ENCODE results near the gene HNF1B.

DNA sequence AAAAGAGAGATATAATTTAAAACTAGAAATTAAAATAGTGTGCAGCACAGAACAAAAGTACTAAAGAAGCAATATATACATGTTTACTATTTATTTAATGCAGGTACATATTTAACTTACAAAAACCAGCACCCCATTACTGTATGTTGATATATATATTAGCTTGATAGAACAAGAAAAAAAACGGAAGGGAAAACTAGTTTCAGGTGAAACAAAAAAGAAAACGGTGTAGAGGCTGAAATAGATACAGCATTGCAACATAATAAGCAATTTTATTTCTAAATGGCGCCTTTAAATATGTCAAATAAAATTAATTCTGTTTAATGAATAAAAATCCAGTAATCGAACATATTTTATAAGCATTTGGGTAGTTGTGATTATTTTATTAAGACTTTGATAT is 3.9 kb downstream of the HNF1B start:
- TF ChIP-seq, protein P1, sequence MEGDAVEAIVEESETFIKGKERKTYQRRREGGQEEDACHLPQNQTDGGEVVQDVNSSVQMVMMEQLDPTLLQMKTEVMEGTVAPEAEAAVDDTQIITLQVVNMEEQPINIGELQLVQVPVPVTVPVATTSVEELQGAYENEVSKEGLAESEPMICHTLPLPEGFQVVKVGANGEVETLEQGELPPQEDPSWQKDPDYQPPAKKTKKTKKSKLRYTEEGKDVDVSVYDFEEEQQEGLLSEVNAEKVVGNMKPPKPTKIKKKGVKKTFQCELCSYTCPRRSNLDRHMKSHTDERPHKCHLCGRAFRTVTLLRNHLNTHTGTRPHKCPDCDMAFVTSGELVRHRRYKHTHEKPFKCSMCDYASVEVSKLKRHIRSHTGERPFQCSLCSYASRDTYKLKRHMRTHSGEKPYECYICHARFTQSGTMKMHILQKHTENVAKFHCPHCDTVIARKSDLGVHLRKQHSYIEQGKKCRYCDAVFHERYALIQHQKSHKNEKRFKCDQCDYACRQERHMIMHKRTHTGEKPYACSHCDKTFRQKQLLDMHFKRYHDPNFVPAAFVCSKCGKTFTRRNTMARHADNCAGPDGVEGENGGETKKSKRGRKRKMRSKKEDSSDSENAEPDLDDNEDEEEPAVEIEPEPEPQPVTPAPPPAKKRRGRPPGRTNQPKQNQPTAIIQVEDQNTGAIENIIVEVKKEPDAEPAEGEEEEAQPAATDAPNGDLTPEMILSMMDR (IDR thresholded peaks at IDR 0.05 in 4 of 5, conservative IDR thresholded peaks at IDR 0.05 in 1 of 5): no peak
- TF ChIP-seq POLR2A (IDR thresholded peaks at IDR 0.05): no peak

Measured in gastrocnemius medialis (tissue), 4 donors.